IMR-90 (cell line): ENCODE measurements around the gene RIPK4.

ENCODE experiments used
- BHLHE40 ChIP-seq: fragments of 150-350 bp; IDR thresholded peaks from 2 replicates; pipeline ENCODE4 v1.6.1; 2016; ENCODE audit warnings: mild to moderate bottlenecking, low read depth, low read length
- CEBPB ChIP-seq: IDR thresholded peaks from 2 replicates; pipeline ENCODE4 v1.6.1; 2012; ENCODE audit warnings: low read depth, low read length, improper control_type of control experiment
- MXI1 ChIP-seq: IDR thresholded peaks from 2 replicates; pipeline ENCODE4 v1.6.1; 2012; ENCODE audit warnings: low read depth, mild to moderate bottlenecking, low read length, moderate library complexity, borderline replicate concordance
- POLR2A ChIP-seq: IDR thresholded peaks from 2 replicates; pipeline ENCODE4 v1.6.1; 2012; ENCODE audit warnings: mild to moderate bottlenecking, low read depth, low read length
- RAD21 ChIP-seq: IDR thresholded peaks from 2 replicates; pipeline ENCODE4 v1.6.1; 2012; ENCODE audit warnings: low read length, improper control_type of control experiment
- RCOR1 ChIP-seq: IDR thresholded peaks from 2 replicates; pipeline ENCODE4 v1.6.1; 2012; ENCODE audit warnings: mild to moderate bottlenecking, low read length, improper control_type of control experiment; ENCODE audit not compliant: insufficient replicate concordance
- USF2 ChIP-seq: fragments of 150-350 bp; IDR thresholded peaks from 2 replicates; pipeline ENCODE4 v1.6.1; 2017; ENCODE audit warnings: mild to moderate bottlenecking, antibody characterized with exemption, low read length, low read depth
- TF ChIP-seq, protein P1 (sequence below): conservative IDR thresholded peaks from 2 replicates; pipeline ENCODE4 v1.5.1; 2012; ENCODE audit warnings: mild to moderate bottlenecking, low read depth, low read length, improper control_type of control experiment

GRCh38 chr21:41761211-41761933, 5.5 kb downstream of the RIPK4 start:
- no peak for TF ChIP-seq RCOR1
- TF ChIP-seq POLR2A = no peak
- TF ChIP-seq, protein P1, sequence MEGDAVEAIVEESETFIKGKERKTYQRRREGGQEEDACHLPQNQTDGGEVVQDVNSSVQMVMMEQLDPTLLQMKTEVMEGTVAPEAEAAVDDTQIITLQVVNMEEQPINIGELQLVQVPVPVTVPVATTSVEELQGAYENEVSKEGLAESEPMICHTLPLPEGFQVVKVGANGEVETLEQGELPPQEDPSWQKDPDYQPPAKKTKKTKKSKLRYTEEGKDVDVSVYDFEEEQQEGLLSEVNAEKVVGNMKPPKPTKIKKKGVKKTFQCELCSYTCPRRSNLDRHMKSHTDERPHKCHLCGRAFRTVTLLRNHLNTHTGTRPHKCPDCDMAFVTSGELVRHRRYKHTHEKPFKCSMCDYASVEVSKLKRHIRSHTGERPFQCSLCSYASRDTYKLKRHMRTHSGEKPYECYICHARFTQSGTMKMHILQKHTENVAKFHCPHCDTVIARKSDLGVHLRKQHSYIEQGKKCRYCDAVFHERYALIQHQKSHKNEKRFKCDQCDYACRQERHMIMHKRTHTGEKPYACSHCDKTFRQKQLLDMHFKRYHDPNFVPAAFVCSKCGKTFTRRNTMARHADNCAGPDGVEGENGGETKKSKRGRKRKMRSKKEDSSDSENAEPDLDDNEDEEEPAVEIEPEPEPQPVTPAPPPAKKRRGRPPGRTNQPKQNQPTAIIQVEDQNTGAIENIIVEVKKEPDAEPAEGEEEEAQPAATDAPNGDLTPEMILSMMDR = no peak
- no peak for TF ChIP-seq MXI1
- no peak for TF ChIP-seq BHLHE40
- TF ChIP-seq CEBPB = no peak
- no peak for TF ChIP-seq USF2
- no peak for TF ChIP-seq RAD21
